Endodermal cell (in vitro differentiated cells): ENCODE data around the gene MASP1. TPM values are rescaled to one million over a fixed set of nuclear protein-coding genes. Genes with fewer than 3 reads are reported as not detected.
A peak's percentile ranks its signal among the peaks of the same experiment; 100 is the strongest.

Experiments used
- DNase-seq: peaks from one replicate; pipeline ENCODE4 v3.0.0-alpha.2; 2017
- H3K27ac ChIP-seq: 2 replicates; pipeline ENCODE4 v1.5.1; 2013; ENCODE audit warnings: mild to moderate bottlenecking, low read depth, low read length, moderate library complexity
- H3K27me3 ChIP-seq: 2 replicates; pipeline ENCODE4 v1.6.1; 2013; ENCODE audit warnings: mild to moderate bottlenecking, low read length, moderate library complexity; ENCODE audit not compliant: insufficient read depth, control insufficient read depth, poor library complexity, severe bottlenecking
- H3K36me3 ChIP-seq: 2 replicates; pipeline ENCODE4 v1.7.0; 2013; ENCODE audit warnings: mild to moderate bottlenecking, low read length, moderate library complexity; ENCODE audit not compliant: control insufficient read depth, insufficient read depth
- H3K4me1 ChIP-seq: one replicate; pipeline ENCODE4 v1.7.0; 2013; ENCODE audit warnings: low read length; ENCODE audit not compliant: control insufficient read depth, insufficient read depth
- H3K4me3 ChIP-seq: 2 replicates; pipeline ENCODE4 v1.5.1; 2013; ENCODE audit warnings: mild to moderate bottlenecking, low read length, moderate library complexity
- H3K9ac ChIP-seq: 2 replicates; pipeline ENCODE4 v1.6.1; 2013; ENCODE audit warnings: mild to moderate bottlenecking, low read length, moderate library complexity; ENCODE audit not compliant: poor library complexity, severe bottlenecking; ENCODE audit errors: extremely low read depth
- H3K9me3 ChIP-seq: 2 replicates; pipeline ENCODE4 v1.6.1; 2013; ENCODE audit warnings: mild to moderate bottlenecking, low read length, moderate library complexity; ENCODE audit not compliant: control insufficient read depth
- H3K27ac Mint-ChIP-seq: 2 replicates; pipeline ENCODE4 v1.8.0; 2020; ENCODE audit warnings: mixed read lengths
- H3K27me3 Mint-ChIP-seq: 2 replicates; pipeline ENCODE4 v1.8.0; 2021; ENCODE audit warnings: mild to moderate bottlenecking, mixed read lengths; ENCODE audit not compliant: insufficient read depth
- H3K36me3 Mint-ChIP-seq: 2 replicates; pipeline ENCODE4 v1.8.0; 2020; ENCODE audit warnings: low read depth, mixed read lengths
- H3K4me1 Mint-ChIP-seq: 2 replicates; pipeline ENCODE4 v1.8.0; 2020; ENCODE audit warnings: mixed read lengths
- H3K4me3 Mint-ChIP-seq: 2 replicates; pipeline ENCODE4 v1.8.0; 2020; ENCODE audit warnings: mild to moderate bottlenecking, moderate library complexity, mixed read lengths
- H3K9me3 Mint-ChIP-seq: 2 replicates; pipeline ENCODE4 v1.8.0; 2020; ENCODE audit warnings: mild to moderate bottlenecking, mixed read lengths
- CTCF ChIP-seq: fragments of 200-600 bp; sonication (generic); conservative IDR thresholded peaks from 2 replicates; pipeline ENCODE4 v1.5.0; 2021; ENCODE audit warnings: antibody characterized with exemption, mild to moderate bottlenecking
- WGBS, 2 experiments: methylation state at CpG; one replicate each; pipeline versions ENCODE4 v1.1.5 to v1.1.7; 2013; ENCODE audit warnings: missing lambda C conversion rate in 2 of 2, mixed read lengths in 1 of 2; ENCODE audit not compliant: insufficient coverage in 1 of 2, insufficient read length in 1 of 2; 5-methylcytosine and 5-hydroxymethylcytosine counted together
- total RNA-seq, 2 donors: library from RNA; stranded (reverse); fragmentation: NEBNext Ultra II Directional in 1 of 2; extraction: Animal tissue kit (Norgen Biotek cat#: 25700) in 1 of 2; gene quantifications; 2 replicates in 1 of 2; 3 replicates in 1 of 2; pipeline ENCODE4 v1.2.1, GENCODE V29; 2021

MASP1 gene
- total RNA-seq, 2 donors from 2014 or later, result 0.09 to 0.57 TPM

GRCh38 chr3:187276397-187277128 lies 15.0 kb downstream of the MASP1 start:
- DNase-seq, result no peak
- Mint-ChIP-seq H3K4me3 (no peak overlapping the region), H3K36me3 (no peaks in the 10 kb centered on the region), H3K9me3 (no peaks in the 10 kb centered on the region), H3K4me1 (peaks cover 24% of the 10 kb centered on the region), H3K27me3 (no peaks in the 10 kb centered on the region), H3K27ac (no peak overlapping the region)
- Histone ChIP-seq H3K4me1 (peaks cover 9% of the 10 kb centered on the region), H3K36me3 (no peaks in the 10 kb centered on the region), H3K4me3 (no peak overlapping the region), H3K27me3 (no peaks in the 10 kb centered on the region), H3K9me3 (no peaks in the 10 kb centered on the region), H3K27ac (no peak overlapping the region), H3K9ac (no peak overlapping the region)
- no peak for TF ChIP-seq CTCF
- WGBS, 2 experiments, result 87 to 97% methylated on average over 3 to 7 of the region's 7 CpGs

GRCh38 chr3:187274977-187275338 lies 16.6 kb downstream of the MASP1 start:
- no peak overlapping the region for H3K27ac Mint-ChIP-seq
- DNase-seq, result peak; percentile 91
- Histone ChIP-seq H3K9ac (no peak overlapping the region), H3K4me3 (no peak overlapping the region), H3K27ac (peak overlapping the region; percentile 87), H3K27me3 (no peaks in the 10 kb centered on the region), H3K4me1 (peaks cover 9% of the 10 kb centered on the region), H3K9me3 (peaks cover 6% of the 10 kb centered on the region), H3K36me3 (no peaks in the 10 kb centered on the region)
- peaks cover 6% of the 10 kb centered on the region for H3K9me3 Mint-ChIP-seq
- no peaks in the 10 kb centered on the region for H3K27me3 Mint-ChIP-seq
- TF ChIP-seq CTCF, result no peak
- WGBS, 2 experiments, result 5 to 7% methylated on average over 4 to 5 of the region's 5 CpGs
- H3K36me3 Mint-ChIP-seq, result peaks cover 2% of the 10 kb centered on the region
- peaks cover 25% of the 10 kb centered on the region for H3K4me1 Mint-ChIP-seq
- no peak overlapping the region for H3K4me3 Mint-ChIP-seq

GRCh38 chr3:187274315-187274976 lies 17.1 kb downstream of the MASP1 start:
- no peaks in the 10 kb centered on the region for H3K36me3 ChIP-seq
- Mint-ChIP-seq H3K9me3 (peaks cover 10% of the 10 kb centered on the region), H3K4me1 (peaks cover 25% of the 10 kb centered on the region), H3K27ac (peak overlapping the region; percentile 67), H3K36me3 (peaks cover 2% of the 10 kb centered on the region), H3K27me3 (no peaks in the 10 kb centered on the region), H3K4me3 (no peak overlapping the region)
- peaks cover 11% of the 10 kb centered on the region for H3K9me3 ChIP-seq
- H3K4me3 ChIP-seq, result no peak overlapping the region
- no peak for DNase-seq
- H3K4me1 ChIP-seq, result peaks cover 9% of the 10 kb centered on the region
- TF ChIP-seq CTCF, result no peak
- no peaks in the 10 kb centered on the region for H3K27me3 ChIP-seq
- H3K9ac ChIP-seq, result no peak overlapping the region
- 57 to 64% methylated on average over 5 to 6 of the region's 6 CpGs for WGBS, 2 experiments
- H3K27ac ChIP-seq, result peak overlapping the region; percentile 85
